NCI-H345 treated with DMSO at 0.1 percent for 48 hours (cell line): ENCODE data around the gene EPHA3.

ENCODE experiments used
- DNase-seq: peaks from one replicate; lab custom pipeline; 2025; ENCODE audit not compliant: unreplicated experiment; lab: John Stamatoyannopoulos, UW

The EPHA3 gene

GRCh38 chr3:89527736-89528305 is 420.4 kb downstream of the EPHA3 start:
- DNase-seq, result no peak
